Activated CD4-positive, alpha-beta T cell treated with anti-CD3 and anti-CD28 coated beads for 36 hours (primary cell): ENCODE results near the gene HES4. TPM values are rescaled to one million over a fixed set of nuclear protein-coding genes. Genes with fewer than 3 reads are reported as not detected.
A peak's percentile ranks its signal among the peaks of the same experiment; 100 is the strongest.

Source experiments
- ATAC-seq: fragments of 200-7000 bp; cut with Tn5 transposase; one replicate; pipeline ENCODE4 v1.10.0; 2021; ENCODE audit warnings: mild to moderate bottlenecking, moderate library complexity
- CTCF ChIA-PET: fragments of 350-600 bp; sonication (Branson Sonifier 250); formaldehyde crosslinking; loops from one replicate; lab custom pipeline; 2021; ENCODE audit warnings: antibody characterized with exemption; lab: Charles Lee
- POLR2A ChIA-PET: fragments of 350-600 bp; sonication (Branson Sonifier 250); formaldehyde crosslinking; loops from one replicate; lab custom pipeline; 2021; ENCODE audit warnings: antibody characterized with exemption, inconsistent platforms; lab: Charles Lee
- DNase-seq: peaks from one replicate; pipeline ENCODE4 v3.0.0-alpha.2; 2020
- H3K27ac Mint-ChIP-seq: one replicate; pipeline ENCODE4 v1.8.0; 2021; ENCODE audit warnings: mixed read lengths
- H3K27me3 Mint-ChIP-seq: one replicate; pipeline ENCODE4 v1.8.0; 2021; ENCODE audit warnings: mixed read lengths
- H3K36me3 Mint-ChIP-seq: one replicate; pipeline ENCODE4 v1.8.0; 2021; ENCODE audit warnings: low read depth, mixed read lengths
- H3K4me1 Mint-ChIP-seq: one replicate; pipeline ENCODE4 v1.8.0; 2021; ENCODE audit warnings: mixed read lengths
- H3K4me3 Mint-ChIP-seq: one replicate; pipeline ENCODE4 v1.8.0; 2021; ENCODE audit warnings: mild to moderate bottlenecking, moderate library complexity, mixed read lengths
- H3K9me3 Mint-ChIP-seq: one replicate; pipeline ENCODE4 v1.8.0; 2021; ENCODE audit warnings: low read depth, mixed read lengths
- intact Hi-C, 2 experiments: fragments of 100-400 bp; cut with DNase I in 1 of 2; cut with micrococcal nuclease in 1 of 2; formaldehyde crosslinking; loops; one replicate each; pipeline versions ENCODE4 v1.14.2 to v1.15.1; 2022 to 2024; cut with DNase I, micrococcal nuclease
- total RNA-seq, 2 experiments: library from RNA; stranded (reverse); gene quantifications; one replicate each; pipeline ENCODE4 v1.2.3, GENCODE V29; 2021

HES4 gene
- total RNA-seq, 2 experiments from 2014 or later: 3.5 to 4.2 TPM

DNA sequence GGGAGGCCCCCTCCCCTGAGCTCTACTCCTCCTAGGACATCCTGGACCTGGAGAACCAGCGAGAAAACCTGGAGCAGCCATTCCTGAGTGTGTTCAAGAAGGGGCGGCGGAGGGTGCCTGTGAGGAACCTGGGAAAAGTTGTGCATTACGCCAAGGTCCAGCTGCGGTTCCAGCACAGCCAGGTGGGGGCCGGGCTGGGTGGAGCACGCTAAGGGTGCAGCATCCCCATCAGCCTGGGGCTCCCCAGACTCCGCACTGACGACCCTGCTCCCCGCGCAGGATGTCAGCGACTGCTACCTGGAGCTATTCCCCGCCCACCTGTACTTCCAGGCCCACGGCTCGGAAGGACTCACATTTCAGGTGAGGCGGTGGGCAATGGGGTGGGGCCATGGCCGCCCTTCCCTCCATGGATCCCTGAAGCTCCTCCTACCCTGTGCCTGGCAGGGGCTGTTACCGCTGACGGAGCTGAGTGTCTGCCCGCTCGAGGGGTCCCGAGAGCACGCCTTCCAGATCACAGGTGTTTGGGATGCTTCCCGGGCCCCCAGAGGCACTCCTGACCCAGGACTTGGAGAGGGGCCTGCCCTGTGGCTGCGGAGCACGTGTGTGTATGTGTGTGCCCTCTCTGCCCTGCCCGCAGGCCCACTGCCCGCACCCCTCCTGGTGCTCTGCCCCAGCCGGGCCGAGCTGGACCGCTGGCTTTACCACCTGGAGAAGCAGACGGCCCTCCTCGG is 29.5 kb downstream of the HES4 start:
- Mint-ChIP-seq H3K27ac (no peak overlapping the region), H3K4me3 (no peak overlapping the region), H3K27me3 (peaks cover 12% of the 10 kb centered on the region), H3K36me3 (no peaks in the 10 kb centered on the region), H3K4me1 (peaks cover 5% of the 10 kb centered on the region), H3K9me3 (no peaks in the 10 kb centered on the region)
- CTCF ChIA-PET: no interaction called here
- intact Hi-C loops: no loop called here
- DNase-seq (no peak), ATAC-seq (no peak)
- POLR2A ChIA-PET: no interaction called here

DNA sequence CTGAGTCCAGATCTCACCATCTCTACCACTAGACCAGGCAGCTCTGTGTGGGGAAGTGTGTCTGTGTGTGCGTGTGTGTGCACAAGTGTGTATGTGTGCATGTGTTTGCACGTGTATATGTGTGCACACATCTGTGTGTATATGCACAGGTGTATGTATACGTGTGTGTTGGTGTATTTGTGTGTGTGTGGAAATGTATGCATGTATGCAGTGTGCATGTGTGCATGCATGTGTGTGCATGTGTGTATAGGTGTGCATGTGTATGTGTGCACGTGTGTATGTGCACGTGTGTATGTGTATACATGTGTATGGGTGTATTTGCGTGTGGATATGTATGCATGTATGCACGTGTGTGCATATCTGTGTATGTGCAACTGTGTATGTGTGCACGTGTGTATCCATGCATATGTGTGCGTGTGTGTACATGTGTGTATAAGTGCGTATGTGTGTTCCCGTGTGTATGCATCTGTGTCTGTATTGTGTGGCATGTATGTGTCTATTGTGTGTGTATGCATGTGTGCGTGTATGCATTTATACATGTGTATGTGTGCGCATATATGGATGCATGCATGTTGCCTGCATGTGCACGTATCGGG is 30.5 kb downstream of the HES4 start:
- no peaks in the 10 kb centered on the region for H3K36me3 Mint-ChIP-seq

DNA sequence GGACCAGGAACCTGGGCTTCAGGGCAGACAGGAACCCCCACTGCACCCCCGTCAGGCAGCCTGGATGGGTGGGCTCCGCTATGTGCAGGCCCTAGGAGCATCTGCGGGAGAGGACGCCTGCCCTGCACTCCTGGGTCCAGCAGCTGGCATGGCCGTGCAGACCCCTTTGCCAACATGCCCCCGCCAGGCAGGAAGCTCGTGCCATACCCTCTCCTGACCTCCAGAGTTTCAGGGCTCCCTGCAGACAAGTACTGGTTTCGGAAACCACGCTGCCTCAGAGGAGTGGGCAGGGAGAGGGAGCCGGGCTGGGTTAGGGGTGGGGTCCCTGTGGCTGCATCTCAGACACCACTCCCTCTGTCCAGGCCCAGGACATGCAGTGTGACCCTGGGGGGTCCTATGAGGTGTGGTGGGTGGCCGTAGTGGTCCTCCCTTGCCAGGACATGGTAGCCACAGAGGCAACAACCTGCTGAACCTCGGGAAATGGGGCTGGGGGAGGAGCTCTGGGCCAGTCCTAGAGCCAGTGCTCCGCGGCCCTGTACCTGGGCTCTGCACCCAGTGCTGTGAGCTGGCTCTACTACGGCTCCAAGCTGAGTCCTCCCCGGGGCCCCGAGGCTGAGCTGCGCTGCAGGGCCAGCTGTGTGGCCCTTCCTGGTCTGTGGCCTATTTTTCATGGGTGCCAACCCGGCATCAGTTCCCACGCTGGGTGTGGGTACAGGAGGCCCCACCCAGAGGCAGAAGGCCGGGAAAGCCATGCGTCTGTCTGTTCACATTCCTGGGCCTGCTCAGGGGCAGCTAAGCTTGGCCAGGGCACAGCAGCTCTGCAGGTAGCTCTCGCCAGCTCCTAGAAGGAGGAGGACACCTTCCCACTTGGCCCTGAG is 32.2 kb downstream of the HES4 start:
- Mint-ChIP-seq H3K27me3 (peaks cover 11% of the 10 kb centered on the region), H3K9me3 (no peaks in the 10 kb centered on the region), H3K4me3 (no peak overlapping the region), H3K4me1 (peaks cover 5% of the 10 kb centered on the region), H3K36me3 (no peaks in the 10 kb centered on the region), H3K27ac (no peak overlapping the region)
- no peak for ATAC-seq
- CTCF ChIA-PET: interaction anchor here (0.5 to 1.6 kb wide), 3 partner anchors 9 to 34 kb away, joined by 3 to 5 read pairs (median 3); no protein-coding TSS in a partner anchor
- POLR2A ChIA-PET: no interaction called here
- DNase-seq: no peak
- intact Hi-C loops: loop anchor here in 1 of 2 experiments (10.0 kb wide), 1 partner anchor 57 kb away; the partner anchor contains the start of gene AGRN

More for the DNA sequence above, 30.5 kb downstream of the HES4 start:
- no peak overlapping the region for H3K27ac Mint-ChIP-seq
- H3K9me3 Mint-ChIP-seq: no peaks in the 10 kb centered on the region
- DNase-seq: no peak
- ATAC-seq: no peak
- ChIA-PET CTCF (no interaction called here), POLR2A (no interaction called here)
- intact Hi-C loops: loop anchor here in 1 of 2 experiments (10.0 kb wide), 1 partner anchor 55 kb away; the partner anchor contains the start of gene AGRN
- peaks cover 5% of the 10 kb centered on the region for H3K4me1 Mint-ChIP-seq
- peaks cover 12% of the 10 kb centered on the region for H3K27me3 Mint-ChIP-seq
- no peak overlapping the region for H3K4me3 Mint-ChIP-seq

DNA sequence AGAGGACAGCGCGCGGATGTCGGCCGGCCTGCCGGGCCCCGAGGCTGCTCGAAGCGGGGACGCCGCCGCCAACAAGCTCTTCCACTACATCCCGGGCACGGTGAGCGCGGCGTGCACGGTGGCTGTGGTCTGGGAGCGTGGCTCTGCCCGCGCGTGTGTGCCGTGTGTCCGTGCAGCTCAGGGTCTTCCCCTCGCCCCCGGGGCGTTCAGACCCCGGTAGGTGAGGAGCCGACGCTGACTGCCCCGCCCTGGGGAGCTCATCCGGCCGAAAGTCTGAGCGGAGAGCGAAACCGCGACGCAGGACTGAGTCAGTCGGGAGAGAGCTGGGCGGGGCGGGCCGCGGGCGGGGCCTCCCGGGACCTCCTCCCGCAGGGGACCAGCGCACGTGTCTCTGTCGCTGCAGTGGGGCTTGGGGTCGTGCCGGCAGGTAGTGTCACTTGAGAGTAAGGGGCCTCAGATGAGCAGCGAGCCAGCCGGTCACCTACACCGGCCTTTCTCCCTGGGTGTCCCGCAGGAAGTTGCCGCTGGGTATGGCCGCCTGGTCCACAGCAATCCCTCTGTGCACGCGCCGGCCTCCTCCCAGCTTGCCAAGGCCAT is 33.1 kb downstream of the HES4 start:
- ATAC-seq: peak; percentile 93
- H3K27me3 Mint-ChIP-seq: peaks cover 11% of the 10 kb centered on the region
- CTCF ChIA-PET: interaction anchor here (0.6 to 1.6 kb wide), 3 partner anchors 10 to 47 kb away, joined by 3 to 5 read pairs (median 3); partner anchors contain the start of gene ISG15
- no peaks in the 10 kb centered on the region for H3K36me3 Mint-ChIP-seq
- H3K4me1 Mint-ChIP-seq: peaks cover 5% of the 10 kb centered on the region
- POLR2A ChIA-PET: no interaction called here
- H3K27ac Mint-ChIP-seq: no peak overlapping the region
- H3K4me3 Mint-ChIP-seq: peak overlapping the region; percentile 68
- intact Hi-C loops: loop anchor here in 1 of 2 experiments (10.0 kb wide), 1 partner anchor 58 kb away; the partner anchor contains the start of gene AGRN
- peak; percentile 92 for DNase-seq
- H3K9me3 Mint-ChIP-seq: no peaks in the 10 kb centered on the region

DNA sequence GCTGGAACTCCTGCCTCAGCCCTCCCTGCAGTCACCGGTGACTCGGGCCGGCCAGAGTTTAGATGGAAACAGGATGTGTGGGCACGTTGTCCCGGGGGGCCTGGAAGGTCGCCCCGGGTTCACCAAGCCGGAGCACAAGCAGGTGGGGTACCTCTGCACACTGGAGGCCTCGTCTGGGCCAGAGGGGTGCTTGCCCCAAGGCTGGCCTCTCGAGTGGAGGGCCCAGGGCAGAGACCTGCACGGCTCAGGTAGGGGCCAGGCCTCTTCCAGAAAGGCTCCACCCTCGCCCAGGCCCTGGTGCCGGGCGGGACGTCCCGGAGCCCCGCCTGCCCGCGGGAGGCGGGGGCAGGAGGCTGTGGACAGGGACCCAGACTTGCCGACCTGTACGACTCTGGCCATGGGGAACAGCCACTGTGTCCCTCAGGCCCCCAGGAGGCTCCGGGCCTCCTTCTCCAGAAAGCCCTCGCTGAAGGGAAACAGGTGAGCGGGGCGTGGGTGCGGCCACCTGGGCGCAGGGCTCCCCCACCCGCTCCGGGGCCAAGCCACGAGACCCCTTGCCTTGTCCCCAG is 33.7 kb downstream of the HES4 start, which contains the start of gene PLEKHN1:
PLEKHN1 (plus strand) TSS at position 348 of the 569 bp plus-strand sequence; CDS start at position 398, 50 bp downstream.
- intact Hi-C loops: loop anchor here in 1 of 2 experiments (10.0 kb wide), 1 partner anchor 59 kb away; the partner anchor contains the start of gene AGRN
- DNase-seq: peak; percentile 53
- CTCF ChIA-PET: interaction anchor here (0.7 kb wide), 1 partner anchor 47 kb away, joined by 3 read pairs; the partner anchor contains the start of gene ISG15

DNA sequence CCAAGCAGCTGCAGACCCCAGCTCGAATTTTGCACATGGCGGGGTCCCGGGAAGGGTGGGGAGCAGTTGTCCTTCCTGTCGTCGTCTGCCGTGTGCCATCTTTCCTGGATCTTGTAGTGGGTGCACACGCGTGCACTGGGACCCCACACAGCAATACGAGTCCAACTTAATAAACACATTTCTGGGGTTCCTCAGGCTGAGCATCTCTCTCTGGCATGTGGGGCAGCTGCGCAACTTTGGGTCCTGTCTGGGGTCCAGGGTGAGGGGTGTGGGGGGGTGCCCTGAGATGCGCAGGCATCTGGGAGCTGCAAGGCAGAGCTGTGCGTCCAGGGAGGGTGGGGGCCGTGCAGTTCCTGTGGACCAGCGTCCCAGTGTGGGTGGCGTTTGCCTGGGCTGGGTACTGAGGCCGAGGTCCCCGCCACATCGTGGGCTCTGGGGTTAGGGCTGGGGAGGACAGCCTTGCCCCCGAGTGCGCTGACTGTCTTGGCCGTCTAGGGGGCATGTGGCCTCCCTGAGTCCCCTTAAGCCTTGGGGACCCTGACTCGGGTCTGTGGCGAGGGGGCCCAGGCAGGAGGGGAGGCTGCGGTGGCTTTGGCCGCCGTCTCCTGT is 34.3 kb downstream of the HES4 start:
- H3K36me3 Mint-ChIP-seq: no peaks in the 10 kb centered on the region
- POLR2A ChIA-PET: no interaction called here
- H3K4me1 Mint-ChIP-seq: peaks cover 10% of the 10 kb centered on the region
- ATAC-seq: no peak
- DNase-seq: no peak
- no peaks in the 10 kb centered on the region for H3K9me3 Mint-ChIP-seq
- intact Hi-C loops: loop anchor here in 1 of 2 experiments (10.0 kb wide), 1 partner anchor 59 kb away; the partner anchor contains the start of gene AGRN
- CTCF ChIA-PET: no interaction called here
- H3K27ac Mint-ChIP-seq: no peak overlapping the region
- H3K27me3 Mint-ChIP-seq: peaks cover 11% of the 10 kb centered on the region
- H3K4me3 Mint-ChIP-seq: no peak overlapping the region

More for the DNA sequence above, 33.7 kb downstream of the HES4 start, which contains the start of gene PLEKHN1:
- no peak within 1 kb of the TSS for H3K27ac Mint-ChIP-seq
- peak within 1 kb of the TSS; percentile 68 for H3K4me3 Mint-ChIP-seq
- no peaks in the 10 kb centered on the region for H3K36me3 Mint-ChIP-seq
- no peaks in the 10 kb centered on the region for H3K9me3 Mint-ChIP-seq
- peaks cover 10% of the 10 kb centered on the region for H3K4me1 Mint-ChIP-seq
- peaks cover 11% of the 10 kb centered on the region for H3K27me3 Mint-ChIP-seq
- peak; percentile 59 for ATAC-seq
- POLR2A ChIA-PET: no interaction called here

DNA sequence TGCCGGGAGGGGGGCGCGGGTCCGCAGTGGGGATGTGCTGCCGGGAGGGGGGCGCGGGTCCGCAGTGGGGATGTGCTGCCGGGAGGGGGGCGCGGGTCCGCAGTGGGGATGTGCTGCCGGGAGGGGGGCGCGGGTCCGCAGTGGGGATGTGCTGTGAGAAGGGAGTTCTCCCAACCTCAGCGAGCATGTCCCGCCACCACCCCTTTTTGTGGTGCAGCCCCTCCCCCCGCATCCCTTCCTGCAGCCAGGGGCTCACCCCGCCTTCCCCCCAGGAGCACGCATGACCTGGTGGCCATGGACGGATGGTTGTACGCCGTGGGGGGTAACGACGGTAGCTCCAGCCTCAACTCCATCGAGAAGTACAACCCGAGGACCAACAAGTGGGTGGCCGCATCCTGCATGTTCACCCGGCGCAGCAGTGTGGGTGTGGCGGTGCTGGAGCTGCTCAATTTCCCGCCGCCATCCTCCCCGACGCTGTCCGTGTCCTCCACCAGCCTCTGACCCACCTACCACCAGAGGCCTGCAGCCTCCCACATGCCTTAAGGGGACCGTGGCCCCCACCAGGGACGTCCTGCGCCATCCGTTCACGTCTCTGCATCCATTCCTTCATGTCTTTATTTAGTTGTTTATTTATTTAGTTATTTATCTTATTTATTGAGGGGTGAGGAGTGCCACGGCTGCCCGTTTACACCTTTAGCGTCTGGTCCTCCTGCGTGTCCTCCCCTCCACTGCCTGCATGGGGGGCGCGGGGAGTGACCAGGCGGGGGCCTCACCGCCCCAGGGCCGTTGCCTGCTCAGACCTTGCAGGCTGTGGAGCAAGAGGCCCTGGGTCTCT is 35.0 kb downstream of the HES4 start:
- H3K27me3 Mint-ChIP-seq: peaks cover 11% of the 10 kb centered on the region
- no peak overlapping the region for H3K4me3 Mint-ChIP-seq
- CTCF ChIA-PET: no interaction called here
- POLR2A ChIA-PET: no interaction called here
- H3K4me1 Mint-ChIP-seq: peaks cover 10% of the 10 kb centered on the region
- H3K27ac Mint-ChIP-seq: no peak overlapping the region
- H3K9me3 Mint-ChIP-seq: no peaks in the 10 kb centered on the region
- ATAC-seq (no peak), DNase-seq (no peak)
- no peaks in the 10 kb centered on the region for H3K36me3 Mint-ChIP-seq
- intact Hi-C loops: loop anchor here in 1 of 2 experiments (10.0 kb wide), 1 partner anchor 60 kb away; the partner anchor contains the start of gene AGRN

DNA sequence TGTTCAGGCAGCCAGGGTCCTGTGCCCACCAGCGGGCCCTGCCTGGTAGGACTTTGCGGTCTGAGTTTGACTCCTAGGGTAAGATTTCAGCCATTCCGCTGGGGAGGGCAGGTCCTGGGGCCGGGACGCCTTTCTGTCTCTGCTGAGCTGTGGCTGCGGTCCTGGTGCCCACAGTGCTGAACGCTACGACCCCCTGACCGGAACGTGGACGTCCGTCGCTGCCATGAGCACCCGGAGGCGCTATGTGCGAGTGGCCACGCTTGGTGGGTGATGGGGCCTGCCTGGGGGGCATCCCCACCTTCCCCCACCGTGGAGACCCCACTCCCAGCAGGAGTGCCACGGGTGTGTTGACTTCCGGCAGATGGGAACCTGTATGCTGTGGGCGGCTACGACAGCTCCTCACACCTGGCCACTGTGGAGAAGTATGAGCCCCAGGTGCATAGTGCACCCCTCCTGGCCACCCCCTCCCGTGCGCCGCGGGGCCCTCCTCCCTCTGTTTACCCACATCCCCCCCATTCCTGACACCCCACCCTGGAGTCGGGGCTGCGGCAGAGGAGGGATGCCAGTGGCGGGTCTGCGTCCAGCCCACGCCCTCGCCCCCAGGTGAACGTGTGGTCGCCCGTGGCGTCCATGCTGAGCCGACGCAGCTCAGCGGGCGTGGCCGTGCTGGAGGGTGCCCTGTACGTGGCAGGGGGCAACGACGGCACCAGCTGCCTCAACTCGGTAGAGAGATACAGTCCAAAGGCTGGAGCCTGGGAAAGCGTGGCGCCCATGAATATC is 36.0 kb downstream of the HES4 start:
- H3K4me3 Mint-ChIP-seq: no peak overlapping the region
- H3K27ac Mint-ChIP-seq: no peak overlapping the region
- no peaks in the 10 kb centered on the region for H3K36me3 Mint-ChIP-seq
- peaks cover 10% of the 10 kb centered on the region for H3K4me1 Mint-ChIP-seq
- DNase-seq (no peak), ATAC-seq (no peak)
- peaks cover 4% of the 10 kb centered on the region for H3K27me3 Mint-ChIP-seq
- ChIA-PET POLR2A (no interaction called here), CTCF (interaction anchor here (0.9 kb wide), 1 partner anchor 43 kb away, joined by 4 read pairs; no protein-coding TSS in a partner anchor)
- intact Hi-C loops: loop anchor here in 1 of 2 experiments (10.0 kb wide), 1 partner anchor 61 kb away; the partner anchor contains the start of gene AGRN
- H3K9me3 Mint-ChIP-seq: no peaks in the 10 kb centered on the region

DNA sequence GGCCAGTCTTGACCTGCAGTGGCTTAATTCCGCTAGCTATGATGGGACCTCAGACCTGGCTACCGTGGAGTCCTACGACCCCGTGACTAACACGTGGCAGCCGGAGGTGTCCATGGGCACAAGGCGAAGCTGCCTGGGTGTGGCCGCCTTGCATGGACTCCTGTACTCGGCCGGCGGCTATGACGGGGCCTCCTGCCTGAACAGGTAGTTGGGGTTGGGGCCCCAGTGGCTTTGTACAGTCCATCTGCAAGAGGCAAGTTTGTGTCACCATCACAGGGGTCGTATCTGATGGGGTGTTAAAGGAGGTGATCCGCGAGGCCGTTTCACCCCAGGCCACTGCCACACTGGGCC is 36.6 kb downstream of the HES4 start:
- DNase-seq: no peak
- H3K27ac Mint-ChIP-seq: no peak overlapping the region
- H3K9me3 Mint-ChIP-seq: no peaks in the 10 kb centered on the region
- intact Hi-C loops: loop anchor here in 1 of 2 experiments (10.0 kb wide), 1 partner anchor 62 kb away; the partner anchor contains the start of gene AGRN
- H3K36me3 Mint-ChIP-seq: no peaks in the 10 kb centered on the region
- POLR2A ChIA-PET: no interaction called here
- no peak overlapping the region for H3K4me3 Mint-ChIP-seq
- CTCF ChIA-PET: interaction anchor here (0.9 kb wide), 1 partner anchor 43 kb away, joined by 4 read pairs; no protein-coding TSS in a partner anchor
- H3K4me1 Mint-ChIP-seq: peaks cover 12% of the 10 kb centered on the region
- no peak for ATAC-seq
- peaks cover under 1% of the 10 kb centered on the region for H3K27me3 Mint-ChIP-seq
